ENCODE measurements around the gene EFR3B. TPM values are rescaled to one million over a fixed set of nuclear protein-coding genes. Genes with fewer than 3 reads are reported as not detected.

EFR3B gene
- total and polyA plus RNA-seq, 2 of the 13 experiments (the other 11 are each of a cell fraction or from before 2014, with no cell fraction given) = 0.42 TPM

DNA sequence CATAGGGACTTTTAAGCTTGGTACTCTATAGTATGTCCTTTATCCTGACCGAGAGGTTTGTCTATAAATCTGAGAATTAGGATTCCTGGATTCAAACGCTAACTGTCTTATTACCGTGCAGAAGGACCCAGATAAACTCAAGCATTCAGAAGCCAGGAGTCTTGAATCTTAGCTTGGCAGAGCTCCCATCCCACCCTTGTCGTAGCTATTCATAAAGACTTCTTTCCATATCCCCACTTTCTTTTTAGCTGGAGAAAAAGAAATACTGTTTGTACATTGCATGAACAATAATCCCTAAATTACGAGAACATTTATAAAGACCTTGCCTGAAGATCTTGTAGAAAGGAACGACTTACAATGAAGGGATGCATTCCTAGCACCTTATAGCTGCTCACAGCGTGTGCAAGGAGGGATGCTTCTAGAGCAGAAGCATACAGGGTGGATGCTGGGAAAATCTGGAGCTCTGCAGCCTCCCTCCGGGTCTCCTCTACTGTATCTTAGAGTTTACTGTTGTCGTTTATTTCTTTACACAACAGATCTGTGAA is 13.6 kb downstream of the EFR3B start (continued):
- no peak for TF ChIP-seq SKI (IDR thresholded peaks at IDR 0.05; ENCODE audit: partially characterized antibody)
- no peak for TF ChIP-seq MEIS1 (CRISPR knock-in tag; IDR thresholded peaks at IDR 0.05; ENCODE audit: borderline replicate concordance)
- TF ChIP-seq MAF1 (CRISPR knock-in tag; IDR thresholded peaks at IDR 0.05; ENCODE audit: borderline replicate concordance) = no peak

DNA sequence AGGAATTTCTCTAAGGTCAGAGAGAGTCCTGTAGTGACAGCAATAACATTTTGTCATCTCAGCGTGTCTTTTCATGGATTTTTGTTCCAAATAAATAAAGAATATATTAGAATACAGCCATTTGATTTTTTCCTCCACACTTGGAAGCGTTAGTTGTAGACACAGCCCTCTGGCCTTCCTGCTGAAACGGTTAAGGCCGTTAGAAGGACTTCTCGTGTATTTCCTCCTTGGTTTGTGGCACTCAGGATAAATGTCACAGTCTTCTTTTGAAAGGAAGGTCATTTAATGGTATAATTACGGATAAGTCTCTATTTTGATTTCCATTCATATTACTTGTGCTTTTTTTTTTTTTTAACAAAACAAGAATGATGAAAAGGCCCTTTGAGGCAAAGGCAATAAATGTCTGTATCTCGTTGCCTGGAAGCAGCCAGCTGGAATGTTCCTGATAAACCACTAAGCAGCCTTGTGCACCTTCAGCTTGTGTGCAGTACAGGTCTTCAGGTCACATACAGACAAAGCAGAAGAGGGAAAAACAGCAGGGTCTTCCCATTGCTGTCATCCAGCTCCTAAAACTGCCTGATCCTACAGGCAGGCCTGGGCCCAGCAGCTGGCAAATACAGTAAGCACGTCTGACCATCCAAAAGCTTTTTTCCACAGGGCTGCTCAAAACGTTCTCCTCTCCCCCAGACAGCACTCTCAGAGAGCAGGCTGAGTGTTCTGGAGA is 14.4 kb downstream of the EFR3B start:
- H3K79me2 ChIP-seq (ENCODE audit: insufficient read depth, low read length) = no peaks in the 10 kb centered on the region

More for the DNA sequence above, 14.4 kb downstream of the EFR3B start:
- TF ChIP-seq, protein P1, sequence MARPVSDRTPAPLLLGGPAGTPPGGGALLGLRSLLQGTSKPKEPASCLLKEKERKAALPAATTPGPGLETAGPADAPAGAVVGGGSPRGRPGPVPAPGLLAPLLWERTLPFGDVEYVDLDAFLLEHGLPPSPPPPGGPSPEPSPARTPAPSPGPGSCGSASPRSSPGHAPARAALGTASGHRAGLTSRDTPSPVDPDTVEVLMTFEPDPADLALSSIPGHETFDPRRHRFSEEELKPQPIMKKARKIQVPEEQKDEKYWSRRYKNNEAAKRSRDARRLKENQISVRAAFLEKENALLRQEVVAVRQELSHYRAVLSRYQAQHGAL (CRISPR knock-in tag; IDR thresholded peaks at IDR 0.05; ENCODE audit: not compliant biosample characterization) = no peak
- H3K4me1 ChIP-seq (ENCODE audit: insufficient read depth, low read length) = no peaks in the 10 kb centered on the region
- FAIRE-seq (no peak), ATAC-seq (no peak), DNase-seq (ENCODE audit: low spot score) (no peak)
- H4K20me1 ChIP-seq (ENCODE audit: insufficient read depth, low read length) = no peaks in the 10 kb centered on the region
- no peaks in the 10 kb centered on the region for H3K36me3 ChIP-seq (replicated peaks in 1 of 2; ENCODE audit: control insufficient read depth in 1 of 2, insufficient read depth in 2 of 2, low read length in 2 of 2)
- H3K27me3 ChIP-seq (ENCODE audit: control insufficient read depth in 1 of 2, insufficient read depth in 2 of 2, low read length in 2 of 2) = no peaks in the 10 kb centered on the region
- no peak overlapping the region for H3K4me3 ChIP-seq (replicated peaks in 1 of 3; ENCODE audit: insufficient read depth in 1 of 3, low read depth in 2 of 3, low read length in 3 of 3)
- no peak overlapping the region for H3K27ac ChIP-seq (ENCODE audit: extremely low read length, insufficient read depth, low read length)
- BruUV-seq (replicated peaks) = no TSS peak
- H3K9ac ChIP-seq (ENCODE audit: insufficient read depth, low read depth, low read length) = no peak overlapping the region
- ChIA-PET POLR2A (no interaction called here), CTCF (ENCODE audit: low intra/inter-chr PET ratio, low total read pairs) (no interaction called here)
- H2AFZ ChIP-seq (ENCODE audit: low read length) = no peak overlapping the region
- H3K9me3 ChIP-seq (ENCODE audit: low read length) = no peaks in the 10 kb centered on the region
- in situ Hi-C loops (cut with HindIII; ENCODE audit: extremely low pct_ligation_motif_present, low pct_unique_long_range_greater_than_20kb) = no loop called here
- intact Hi-C loops (cut with micrococcal nuclease; ENCODE audit: unreplicated experiment) = no loop called here
- 18% methylated on average over 9 of the region's 9 CpGs for WGBS (ENCODE audit: low lambda C conversion rate)
- no peak overlapping the region for H3K4me2 ChIP-seq (ENCODE audit: low read depth, low read length)
